Upper lobe of left lung (tissue), 6 donors: Measurements from ENCODE around the gene KIF2A. TPM values are rescaled to one million over a fixed set of nuclear protein-coding genes. Genes with fewer than 3 reads are reported as not detected.
A peak's percentile ranks its signal among the peaks of the same experiment; 100 is the strongest.

Experiments used
- ATAC-seq, 2 donors: fragments of 200-7000 bp; cut with Tn5 transposase; one replicate each; pipeline ENCODE4 v1.9.1; 2022; ENCODE audit warnings: mild to moderate bottlenecking in 2 of 2, moderate library complexity in 2 of 2; ENCODE audit not compliant: low FRiP score in 2 of 2
- DNase-seq, 2 donors: peaks; one replicate each; pipeline ENCODE4 v3.0.0-alpha.2; 2019 to 2020
- H3K27ac ChIP-seq, 4 donors: fragments of 200-600 bp; sonication (generic); one replicate each; pipeline ENCODE4 v1.5.1; 2016 to 2019
- H3K27me3 ChIP-seq, 4 donors: fragments of 200-600 bp; sonication (generic); one replicate each; pipeline ENCODE4 v1.5.1; 2017 to 2019
- H3K36me3 ChIP-seq, 4 donors: fragments of 200-600 bp; sonication (generic); one replicate each; pipeline ENCODE4 v1.5.1; 2016 to 2019
- H3K4me1 ChIP-seq, 4 donors: fragments of 200-600 bp; sonication (generic); one replicate each; pipeline ENCODE4 v1.5.1; 2018 to 2019
- H3K4me3 ChIP-seq, 4 donors: fragments of 200-600 bp; sonication (generic); one replicate each; pipeline ENCODE4 v1.5.1; 2017 to 2019; ENCODE audit warnings: mild to moderate bottlenecking in 2 of 4, moderate library complexity in 1 of 4
- H3K9me3 ChIP-seq, 4 donors: fragments of 200-600 bp; sonication (generic); one replicate each; pipeline ENCODE4 v1.5.1; 2018 to 2019
- CTCF ChIP-seq, 6 experiments: fragments of 450-650 bp in 4 of 6; fragments of 200-600 bp in 2 of 6; sonication (generic) in 2 of 6; IDR thresholded peaks; one replicate each; pipeline ENCODE4 v1.5.1; 2016 to 2019; ENCODE audit warnings: antibody characterized with exemption in 6 of 6
- EP300 ChIP-seq, 4 donors: sonication (generic); formaldehyde crosslinking; IDR thresholded peaks; one replicate each; pipeline ENCODE4 v1.5.1; 2017; ENCODE audit warnings: antibody characterized with exemption in 4 of 4, control low read depth in 2 of 4
- POLR2A ChIP-seq, 4 donors: fragments of 450-650 bp; IDR thresholded peaks; one replicate each; pipeline ENCODE4 v1.5.1; 2016 to 2017; ENCODE audit warnings: antibody characterized with exemption in 4 of 4, mild to moderate bottlenecking in 2 of 4
- POLR2AphosphoS5 ChIP-seq, 2 donors: sonication (generic); formaldehyde crosslinking; IDR thresholded peaks; one replicate each; pipeline ENCODE4 v1.5.1; 2017; ENCODE audit warnings: antibody characterized with exemption in 2 of 2
- whole genome bisulfite sequencing, 2 donors: methylation state at CpG; one replicate each; pipeline ENCODE4 v1.1.5; 2017 to 2018; 5-methylcytosine and 5-hydroxymethylcytosine counted together
- total RNA-seq, 6 donors: library from RNA; depleted of rRNA in 4 of 6; stranded (reverse); fragments of >200 nt in 4 of 6; gene quantifications; one replicate each; pipeline versions ENCODE4 v1.1.0 to v1.2.1, GENCODE V29; 2016 to 2021
- donor health status: DM: no; HTN: no; CAD: no; lungs with moderate emphysema.
- donor health status: DM: no; HTN: yes; CAD: no; lungs with severe emphysema.

Gene KIF2A
- total RNA-seq, 6 donors from 2014 or later = 16.8 to 61.2 (median 23.7) TPM

- ATAC-seq (no peak), DNase-seq (no peak)
- TF ChIP-seq EP300 (IDR thresholded peaks at IDR 0.05) (no peak), POLR2AphosphoS5 (IDR thresholded peaks at IDR 0.05) (no peak), POLR2A (IDR thresholded peaks at IDR 0.05) (no peak)
- H3K27me3 ChIP-seq = no peaks in the 10 kb centered on the region
- no peak overlapping the region for H3K4me3 ChIP-seq
- H3K27ac ChIP-seq = no peak overlapping the region
- no peaks in the 10 kb centered on the region for H3K36me3 ChIP-seq
- H3K4me1 ChIP-seq = no peaks in the 10 kb centered on the region
- H3K9me3 ChIP-seq = no peaks in the 10 kb centered on the region
- 83 to 89% methylated on average over 3 of the region's 3 CpGs for WGBS, 2 donors
Observed at GRCh38 chr5:62298118-62298517, 7.9 kb upstream of the KIF2A start.

- ATAC-seq (no peak), DNase-seq (no peak)
- TF ChIP-seq CTCF (IDR thresholded peaks at IDR 0.05) = no peak
- no peak for TF ChIP-seq EP300 (IDR thresholded peaks at IDR 0.05)
- no peak for TF ChIP-seq POLR2AphosphoS5 (IDR thresholded peaks at IDR 0.05)
- TF ChIP-seq POLR2A (IDR thresholded peaks at IDR 0.05) = no peak
- Histone ChIP-seq H3K4me3 (no peak overlapping the region), H3K27ac (no peak overlapping the region), H3K27me3 (no peaks in the 10 kb centered on the region), H3K4me1 (no peaks in the 10 kb centered on the region), H3K9me3 (no peaks in the 10 kb centered on the region), H3K36me3 (no peaks in the 10 kb centered on the region)
- 81 to 93% methylated on average over 4 of the region's 4 CpGs for WGBS, 2 donors
Observed at GRCh38 chr5:62299101-62299500, 6.9 kb upstream of the KIF2A start.

GRCh38 chr5:62299600-62299999 is 6.4 kb upstream of the KIF2A start:
- no peaks in the 10 kb centered on the region for H3K4me1 ChIP-seq
- DNase-seq = no peak
- WGBS, 2 donors = 90 to 93% methylated on average over 1 of the region's 1 CpG
- H3K4me3 ChIP-seq = no peak overlapping the region
- no peaks in the 10 kb centered on the region for H3K36me3 ChIP-seq
- TF ChIP-seq POLR2AphosphoS5 (IDR thresholded peaks at IDR 0.05) (no peak), EP300 (IDR thresholded peaks at IDR 0.05) (no peak), CTCF (IDR thresholded peaks at IDR 0.05) (no peak), POLR2A (IDR thresholded peaks at IDR 0.05) (no peak)
- ATAC-seq = no peak
- no peaks in the 10 kb centered on the region for H3K27me3 ChIP-seq
- no peak overlapping the region for H3K27ac ChIP-seq
- no peaks in the 10 kb centered on the region for H3K9me3 ChIP-seq

DNA sequence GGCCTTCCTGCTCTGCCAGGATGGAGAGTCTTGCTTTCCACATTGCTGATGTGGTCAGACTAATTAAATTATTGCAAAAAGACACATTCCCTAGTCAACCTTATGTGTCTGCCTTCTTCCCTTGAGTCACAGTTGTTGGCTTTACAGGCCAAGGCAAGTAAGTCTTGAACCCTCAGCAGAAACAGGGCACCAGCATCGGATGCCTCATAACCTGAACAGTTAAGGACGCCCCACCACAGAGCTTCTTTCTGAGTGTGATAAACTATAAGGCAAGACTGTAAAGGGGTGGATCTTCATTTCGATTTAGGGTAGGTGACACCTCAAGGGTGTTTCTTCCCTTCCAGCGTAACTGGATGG is 670 bp upstream of the KIF2A start:
- Histone ChIP-seq H3K4me1 (peaks cover 11 to 18% (median 13%) of the 10 kb centered on the region in 4 donors), H3K9me3 (no peaks in the 10 kb centered on the region), H3K27ac (peak overlapping the region; percentile 86 to 99 (median 91)), H3K4me3 (peak overlapping the region in 3 of 4 donors; percentile 76 to 100 (median 98)), H3K27me3 (no peaks in the 10 kb centered on the region), H3K36me3 (no peaks in the 10 kb centered on the region)
- DNase-seq (no peak), ATAC-seq (no peak)
- 41 to 47% methylated on average over 4 of the region's 4 CpGs for WGBS, 2 donors
- TF ChIP-seq POLR2A (IDR thresholded peaks at IDR 0.05) (no peak), POLR2AphosphoS5 (IDR thresholded peaks at IDR 0.05) (no peak), CTCF (IDR thresholded peaks at IDR 0.05) (no peak), EP300 (IDR thresholded peaks at IDR 0.05) (no peak)

GRCh38 chr5:62306323-62306895 is 403 bp downstream of the KIF2A start:
- ATAC-seq = peak; percentile 36 to 79
- TF ChIP-seq EP300 (IDR thresholded peaks at IDR 0.05) (no peak), POLR2AphosphoS5 (IDR thresholded peaks at IDR 0.05) (peak in 1 of 2 donors; percentile 2)
- Histone ChIP-seq H3K36me3 (no peaks in the 10 kb centered on the region), H3K4me3 (peak overlapping the region; percentile 58 to 100 (median 87)), H3K4me1 (peaks cover 11 to 18% (median 13%) of the 10 kb centered on the region in 4 donors), H3K27ac (peak overlapping the region; percentile 86 to 99 (median 91)), H3K27me3 (no peaks in the 10 kb centered on the region), H3K9me3 (no peaks in the 10 kb centered on the region)
- peak; percentile 63 to 94 for DNase-seq
- 1 to 3% methylated on average over 14 to 32 of the region's 67 CpGs for WGBS, 2 donors
